ENCODE measurements around the gene UBQLN2. TPM values are rescaled to one million over a fixed set of nuclear protein-coding genes. Genes with fewer than 3 reads are reported as not detected.
A peak's percentile ranks its signal among the peaks of the same experiment; 100 is the strongest.
"Not testable (repeated sequence)": the region's sequence is repeated elsewhere in the genome, so short reads cannot be mapped to it uniquely, and the experiment has no call there.

Gene UBQLN2
- total RNA-seq: 10 to 100 TPM; 19.4 to 24.7 (median 21.3) TPM

GRCh38 chrX:56563231-56564161 is at the start of gene UBQLN2:
Gene UBQLN2, plus strand, starts transcription at chrX:56563627. Its CDS starts 247 bp downstream, at chrX:56563874.
- DNase-seq (ENCODE audit: low spot score in 2 of 2): peak; percentile 67 to 77
- Histone ChIP-seq H3K4me1 (no peaks in the 10 kb centered on the region), H3K27ac (peak within 1 kb of the TSS; percentile 96 to 98), H3K9me3 (no peaks in the 10 kb centered on the region), H3K36me3 (no peaks in the 10 kb centered on the region), H3K27me3 (peaks cover 0 to 29% of the 10 kb centered on the region in 2 donors), H3K4me3 (peak within 1 kb of the TSS; percentile 62 to 72 (median 66))
- intact Hi-C loops (cut with DNase I; ENCODE audit: low total_unique reads): loop anchor here (5.0 kb wide), 1 partner anchor 821 kb away; no protein-coding TSS in a partner anchor
- TF ChIP-seq POLR2A (IDR thresholded peaks at IDR 0.05) (peak; percentile 63), CTCF (IDR thresholded peaks at IDR 0.05) (no peak), POLR2AphosphoS5 (IDR thresholded peaks at IDR 0.05) (peak; percentile 58 to 87 (median 76))

- TF ChIP-seq POLR2AphosphoS5 (IDR thresholded peaks at IDR 0.05) (no peak), POLR2A (IDR thresholded peaks at IDR 0.05) (no peak), CTCF (IDR thresholded peaks at IDR 0.05) (no peak)
- Histone ChIP-seq H3K27me3 (peaks cover 0 to 5% of the 10 kb centered on the region in 2 donors), H3K4me1 (no peaks in the 10 kb centered on the region), H3K9me3 (no peaks in the 10 kb centered on the region), H3K4me3 (no peak overlapping the region), H3K27ac (no peak overlapping the region), H3K36me3 (no peaks in the 10 kb centered on the region)
- intact Hi-C loops (cut with DNase I; ENCODE audit: low total_unique reads): loop anchor here (10.0 kb wide), 1 partner anchor 1305 kb away; no protein-coding TSS in a partner anchor
- no peak for DNase-seq (ENCODE audit: low spot score in 2 of 2)
Observed at GRCh38 chrX:56519642-56520041, 43.8 kb upstream of the UBQLN2 start.

DNA sequence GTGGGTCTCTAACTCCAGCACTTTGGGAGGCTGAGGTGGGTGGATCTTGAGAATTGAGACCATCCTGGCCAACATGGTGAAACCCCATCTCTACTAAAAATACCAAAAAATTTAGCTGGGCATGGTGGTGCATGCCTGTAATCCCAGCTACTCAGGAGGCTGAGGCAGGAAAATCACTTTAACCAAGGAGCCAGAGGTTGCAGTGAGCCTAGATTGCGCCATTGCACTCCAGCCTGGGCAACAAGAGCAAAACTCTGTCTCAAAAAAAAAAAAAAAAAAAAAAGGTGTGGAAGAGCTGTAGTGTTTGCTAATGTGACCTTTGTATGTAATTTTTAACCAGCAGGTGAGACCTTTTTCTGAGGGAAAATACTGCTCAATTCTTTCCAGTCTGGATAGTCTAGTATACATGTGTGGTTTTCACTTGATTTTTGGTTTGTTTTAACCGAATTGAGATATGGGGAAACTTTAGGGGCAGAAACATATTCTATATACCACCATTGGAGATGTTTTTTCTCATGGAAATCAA is 33.9 kb upstream of the UBQLN2 start:
- H3K4me1 ChIP-seq; intact Hi-C loops (cut with DNase I; ENCODE audit: low total_unique reads); H3K36me3 ChIP-seq; H3K9me3 ChIP-seq; H3K4me3 ChIP-seq; DNase-seq (ENCODE audit: low spot score in 2 of 2); H3K27ac ChIP-seq: not testable (repeated sequence)
- peaks cover 0 to 19% of the 10 kb centered on the region in 2 donors for H3K27me3 ChIP-seq

- TF ChIP-seq POLR2AphosphoS5 (IDR thresholded peaks at IDR 0.05) (no peak), CTCF (IDR thresholded peaks at IDR 0.05) (no peak), POLR2A (IDR thresholded peaks at IDR 0.05) (no peak)
- H3K27me3 ChIP-seq: peaks cover 0 to 22% of the 10 kb centered on the region in 2 donors
- no peaks in the 10 kb centered on the region for H3K4me1 ChIP-seq
- no peak overlapping the region for H3K4me3 ChIP-seq
- no peak overlapping the region for H3K27ac ChIP-seq
- no peaks in the 10 kb centered on the region for H3K36me3 ChIP-seq
- no peak for DNase-seq (ENCODE audit: low spot score in 2 of 2)
- peaks cover 0 to 9% of the 10 kb centered on the region in 2 donors for H3K9me3 ChIP-seq
- intact Hi-C loops (cut with DNase I; ENCODE audit: low total_unique reads): no loop called here
Observed at GRCh38 chrX:56530011-56530410, 33.4 kb upstream of the UBQLN2 start.

DNA sequence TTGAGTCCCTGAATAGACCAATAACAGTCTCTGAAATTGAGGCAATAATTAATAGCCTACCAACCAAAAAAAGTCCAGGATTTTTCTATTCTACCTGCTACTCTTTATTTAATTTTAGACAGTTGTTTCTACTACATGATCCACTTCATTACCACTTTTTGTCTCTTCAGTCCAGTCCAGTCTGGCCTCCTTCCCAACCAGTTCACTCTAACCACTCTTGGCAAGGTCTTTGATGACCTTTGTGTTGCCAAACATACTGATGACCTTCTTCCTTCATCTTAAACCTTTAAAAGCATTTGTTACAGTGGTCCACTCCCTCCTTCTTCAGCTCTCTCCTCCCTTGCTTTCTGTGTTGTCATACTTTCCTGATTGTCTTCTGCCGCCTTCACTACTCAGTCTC is 12.8 kb upstream of the UBQLN2 start:
- TF ChIP-seq POLR2AphosphoS5 (IDR thresholded peaks at IDR 0.05) (no peak), CTCF (IDR thresholded peaks at IDR 0.05) (no peak), POLR2A (IDR thresholded peaks at IDR 0.05) (no peak)
- Histone ChIP-seq H3K4me3 (no peak overlapping the region), H3K36me3 (no peaks in the 10 kb centered on the region), H3K27me3 (peaks cover 0 to 5% of the 10 kb centered on the region in 2 donors), H3K27ac (no peak overlapping the region), H3K4me1 (no peaks in the 10 kb centered on the region), H3K9me3 (peaks cover 4 to 15% of the 10 kb centered on the region in 2 donors)
- intact Hi-C loops (cut with DNase I; ENCODE audit: low total_unique reads): no loop called here
- DNase-seq (ENCODE audit: low spot score in 2 of 2): no peak

All from breast epithelium (tissue), 4 donors.